Measurements from ENCODE around the gene RBM23. TPM values are rescaled to one million over a fixed set of nuclear protein-coding genes. Genes with fewer than 3 reads are reported as not detected.

RBM23 gene
- total and polyA plus RNA-seq, 2 of the 8 experiments (the other 6 are each of a cell fraction or from before 2014, with no cell fraction given) = 41.2 to 43.3 TPM

- Histone ChIP-seq H3K79me2 (ENCODE audit: control insufficient read depth in 1 of 2, insufficient read depth in 2 of 2, low read length in 2 of 2) (no peaks in the 10 kb centered on the region), H2AFZ (ENCODE audit: low read length) (no peak overlapping the region), H3K4me2 (ENCODE audit: insufficient read depth in 1 of 2, low read depth in 2 of 2, low read length in 2 of 2) (no peak overlapping the region), H4K5ac (ENCODE audit: insufficient read length, low read depth, low read length) (no peak overlapping the region), H3K27me3 (replicated peaks in 1 of 4; ENCODE audit: control insufficient read depth in 3 of 4, extremely low read depth in 1 of 4, insufficient read depth in 3 of 4, low read length in 3 of 4) (no peaks in the 10 kb centered on the region), H3K36me3 (ENCODE audit: control insufficient read depth in 2 of 4, insufficient read depth in 4 of 4, low read length in 3 of 4) (no peaks in the 10 kb centered on the region), H2BK120ac (replicated peaks; ENCODE audit: low read depth, low read length) (no peak overlapping the region), H3K56ac (replicated peaks; ENCODE audit: insufficient read length, low read depth, low read length) (no peak overlapping the region), H3K4ac (replicated peaks; ENCODE audit: insufficient read length, low read depth, low read length) (no peak overlapping the region), H2AK5ac (ENCODE audit: low read depth, low read length) (no peak overlapping the region), H2BK15ac (ENCODE audit: low read length) (no peak overlapping the region), H2BK20ac (ENCODE audit: low read length) (no peak overlapping the region), H3K18ac (ENCODE audit: extremely low read depth, low read length) (no peak overlapping the region), H3K27ac (ENCODE audit: low read depth, low read length) (no peak overlapping the region), H3K23ac (ENCODE audit: insufficient read length) (no peak overlapping the region), H4K91ac (replicated peaks; ENCODE audit: insufficient read length, low read length) (no peak overlapping the region), H3K4me1 (replicated peaks in 1 of 4; ENCODE audit: control insufficient read depth in 3 of 4, insufficient read depth in 4 of 4, low read length in 3 of 4) (peaks cover 0 to 6% (median 0%) of the 10 kb centered on the region in 4 experiments; a peak in 1 of 7 replicates), H2BK5ac (ENCODE audit: low read depth, low read length) (no peak overlapping the region), H2BK12ac (ENCODE audit: low read depth, low read length) (no peak overlapping the region), H3K9ac (replicated peaks in 1 of 4; ENCODE audit: extremely low read depth in 1 of 4, low read depth in 3 of 4, low read length in 3 of 4) (no peak overlapping the region), H3K14ac (ENCODE audit: insufficient read length) (no peak overlapping the region), H3K4me3 (ENCODE audit: extremely low read depth in 1 of 4, insufficient read depth in 2 of 4, low read depth in 3 of 4, low read length in 4 of 4) (no peak overlapping the region), H3K23me2 (ENCODE audit: low read depth, low read length) (no peaks in the 10 kb centered on the region), H3K79me1 (ENCODE audit: low read depth, low read length) (no peaks in the 10 kb centered on the region), H3K9me3 (ENCODE audit: insufficient read depth in 2 of 2, low read depth in 1 of 2, low read length in 1 of 2) (no peaks in the 10 kb centered on the region), H4K20me1 (replicated peaks in 1 of 2; ENCODE audit: control insufficient read depth in 1 of 2, insufficient read depth in 2 of 2, low read length in 2 of 2) (no peaks in the 10 kb centered on the region), H4K8ac (ENCODE audit: extremely low read depth, insufficient read depth, low read length) (no peak overlapping the region)
- ChIA-PET POLR2A (ENCODE audit: partially characterized antibody) (interaction anchor here (0.7 to 1.1 kb wide), 5 partner anchors 27 to 46 kb away, joined by 3 to 6 read pairs (median 4); no protein-coding TSS in a partner anchor), CTCF (ENCODE audit: partially characterized antibody) (interaction anchor here (0.6 to 56.0 kb wide), 11 partner anchors 9 to 314 kb away, joined by 3 to 1562 read pairs (median 4); partner anchors contain the start of genes MMP14, MRPL52 and SLC7A7)
- no peak for DNase-seq (ENCODE audit: low read depth in 1 of 2, low spot score in 2 of 2)
- 93% methylated on average over 4 of the region's 4 CpGs; no CpG with 5 or more reads in 1 of the 2 experiments for WGBS, 2 experiments (ENCODE audit: extremely low coverage in 1 of 2, insufficient coverage in 1 of 2, insufficient read length in 1 of 2, insufficient replicate concordance in 2 of 2, low coverage in 1 of 2, low lambda C conversion rate in 2 of 2, missing lambda C conversion rate in 1 of 2)
- TF ChIP-seq BACH1 (IDR thresholded peaks at IDR 0.05; ENCODE audit: low read length) (no peak), PHF8 (conservative IDR thresholded peaks at IDR 0.05; ENCODE audit: low read depth, low read length) (no peak), KDM5A (IDR thresholded peaks at IDR 0.05; ENCODE audit: low read length) (no peak), SUZ12 (IDR thresholded peaks at IDR 0.05; ENCODE audit: low read length) (no peak), NRF1 (IDR thresholded peaks at IDR 0.05; ENCODE audit: low read depth, low read length) (no peak), ATF3 (IDR thresholded peaks at IDR 0.05; ENCODE audit: insufficient read depth, low read depth, low read length) (no peak), CHD2 (IDR thresholded peaks at IDR 0.05; ENCODE audit: low read length) (no peak), POLR2A (IDR thresholded peaks at IDR 0.05; ENCODE audit: control extremely low read depth in 1 of 2, low read depth in 2 of 2, low read length in 2 of 2) (no peak)
- no peak for FAIRE-seq
Observed at GRCh38 chr14:22864979-22865378, 54.0 kb downstream of the RBM23 start.
